Measurements from ENCODE around the gene OAT.

DNA sequence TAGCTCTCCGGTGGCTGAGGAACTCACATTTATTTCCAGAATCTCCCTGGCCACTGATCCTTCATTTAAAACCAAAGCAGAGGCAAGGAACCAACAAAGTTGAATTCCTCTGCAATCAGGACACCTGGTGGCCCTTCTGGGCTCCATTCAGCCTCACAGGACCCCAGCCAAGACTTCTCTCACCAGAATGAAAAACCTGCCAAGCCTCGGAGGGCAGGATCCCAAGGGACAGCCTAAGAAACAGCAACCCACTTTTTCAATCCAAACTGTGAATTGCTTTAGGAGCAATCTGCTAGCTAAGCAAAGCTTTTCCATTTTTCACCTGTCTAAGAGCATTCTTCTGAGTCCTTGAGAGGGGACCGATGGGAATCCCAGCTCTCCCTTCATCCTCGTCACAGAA is 34.6 kb downstream of the OAT start:
- TF ChIP-seq, protein P1, sequence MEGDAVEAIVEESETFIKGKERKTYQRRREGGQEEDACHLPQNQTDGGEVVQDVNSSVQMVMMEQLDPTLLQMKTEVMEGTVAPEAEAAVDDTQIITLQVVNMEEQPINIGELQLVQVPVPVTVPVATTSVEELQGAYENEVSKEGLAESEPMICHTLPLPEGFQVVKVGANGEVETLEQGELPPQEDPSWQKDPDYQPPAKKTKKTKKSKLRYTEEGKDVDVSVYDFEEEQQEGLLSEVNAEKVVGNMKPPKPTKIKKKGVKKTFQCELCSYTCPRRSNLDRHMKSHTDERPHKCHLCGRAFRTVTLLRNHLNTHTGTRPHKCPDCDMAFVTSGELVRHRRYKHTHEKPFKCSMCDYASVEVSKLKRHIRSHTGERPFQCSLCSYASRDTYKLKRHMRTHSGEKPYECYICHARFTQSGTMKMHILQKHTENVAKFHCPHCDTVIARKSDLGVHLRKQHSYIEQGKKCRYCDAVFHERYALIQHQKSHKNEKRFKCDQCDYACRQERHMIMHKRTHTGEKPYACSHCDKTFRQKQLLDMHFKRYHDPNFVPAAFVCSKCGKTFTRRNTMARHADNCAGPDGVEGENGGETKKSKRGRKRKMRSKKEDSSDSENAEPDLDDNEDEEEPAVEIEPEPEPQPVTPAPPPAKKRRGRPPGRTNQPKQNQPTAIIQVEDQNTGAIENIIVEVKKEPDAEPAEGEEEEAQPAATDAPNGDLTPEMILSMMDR (conservative IDR thresholded peaks at IDR 0.05; ENCODE audit: low read length) = no peak
- TF ChIP-seq EZH2phosphoT487 (IDR thresholded peaks at IDR 0.05; ENCODE audit: borderline replicate concordance) = no peak

All from Loucy (cell line).